ENCODE results near the gene XAB2.
A peak's percentile ranks its signal among the peaks of the same experiment; 100 is the strongest.

XAB2 gene

GRCh38 chr19:7632340-7633203, 3.2 kb upstream of the XAB2 start:
- no peak overlapping the region for H3K27ac Mint-ChIP-seq
- no peak for ATAC-seq
- no peak for DNase-seq
- H3K9me3 Mint-ChIP-seq = no peaks in the 10 kb centered on the region
- H3K36me3 Mint-ChIP-seq (ENCODE audit: low read depth) = peaks cover 7% of the 10 kb centered on the region
- no peak overlapping the region for H3K4me3 Mint-ChIP-seq
- H3K27me3 Mint-ChIP-seq = no peaks in the 10 kb centered on the region
- peaks cover 43% of the 10 kb centered on the region for H3K4me1 Mint-ChIP-seq

- Mint-ChIP-seq H3K4me3 (no peak overlapping the region), H3K27ac (no peak overlapping the region), H3K4me1 (peaks cover 43% of the 10 kb centered on the region), H3K27me3 (no peaks in the 10 kb centered on the region), H3K9me3 (no peaks in the 10 kb centered on the region), H3K36me3 (ENCODE audit: low read depth) (peaks cover 10% of the 10 kb centered on the region)
- DNase-seq = no peak
- no peak for ATAC-seq
Observed at GRCh38 chr19:7631577-7631976, 2.2 kb upstream of the XAB2 start.

- Mint-ChIP-seq H3K9me3 (no peaks in the 10 kb centered on the region), H3K27me3 (no peaks in the 10 kb centered on the region), H3K36me3 (ENCODE audit: low read depth) (peaks cover 13% of the 10 kb centered on the region), H3K4me3 (peak overlapping the region; percentile 100), H3K4me1 (peaks cover 36% of the 10 kb centered on the region), H3K27ac (peak overlapping the region; percentile 100)
- ATAC-seq = no peak
- no peak for DNase-seq
Observed at GRCh38 chr19:7628589-7629311, 595 bp downstream of the XAB2 start.

GRCh38 chr19:7627166-7627565, 2.2 kb downstream of the XAB2 start:
- ATAC-seq (no peak), DNase-seq (no peak)
- peaks cover 14% of the 10 kb centered on the region for H3K36me3 Mint-ChIP-seq (ENCODE audit: low read depth)
- H3K27me3 Mint-ChIP-seq = no peaks in the 10 kb centered on the region
- peaks cover 36% of the 10 kb centered on the region for H3K4me1 Mint-ChIP-seq
- H3K4me3 Mint-ChIP-seq = peak overlapping the region; percentile 26
- H3K27ac Mint-ChIP-seq = no peak overlapping the region
- no peaks in the 10 kb centered on the region for H3K9me3 Mint-ChIP-seq

- Mint-ChIP-seq H3K36me3 (ENCODE audit: low read depth) (peaks cover 20% of the 10 kb centered on the region), H3K9me3 (no peaks in the 10 kb centered on the region), H3K4me3 (no peak overlapping the region), H3K27ac (no peak overlapping the region), H3K27me3 (no peaks in the 10 kb centered on the region), H3K4me1 (peaks cover 34% of the 10 kb centered on the region)
- no peak for ATAC-seq
- no peak for DNase-seq
Observed at GRCh38 chr19:7625763-7626372, 3.5 kb downstream of the XAB2 start.

- H3K27me3 Mint-ChIP-seq = no peaks in the 10 kb centered on the region
- H3K4me1 Mint-ChIP-seq = peaks cover 24% of the 10 kb centered on the region
- no peak overlapping the region for H3K4me3 Mint-ChIP-seq
- H3K36me3 Mint-ChIP-seq (ENCODE audit: low read depth) = peaks cover 21% of the 10 kb centered on the region
- ATAC-seq (no peak), DNase-seq (no peak)
- no peaks in the 10 kb centered on the region for H3K9me3 Mint-ChIP-seq
- no peak overlapping the region for H3K27ac Mint-ChIP-seq
Observed at GRCh38 chr19:7624810-7625209, 4.5 kb downstream of the XAB2 start.

- peaks cover 16% of the 10 kb centered on the region for H3K4me1 Mint-ChIP-seq
- no peaks in the 10 kb centered on the region for H3K27me3 Mint-ChIP-seq
- ATAC-seq = no peak
- no peak overlapping the region for H3K4me3 Mint-ChIP-seq
- DNase-seq = no peak
- H3K9me3 Mint-ChIP-seq = no peaks in the 10 kb centered on the region
- peaks cover 19% of the 10 kb centered on the region for H3K36me3 Mint-ChIP-seq (ENCODE audit: low read depth)
- H3K27ac Mint-ChIP-seq = no peak overlapping the region
Observed at GRCh38 chr19:7623725-7624603, 5.4 kb downstream of the XAB2 start.

GRCh38 chr19:7622933-7623685, 6.2 kb downstream of the XAB2 start:
- Mint-ChIP-seq H3K4me1 (peaks cover 7% of the 10 kb centered on the region), H3K9me3 (no peaks in the 10 kb centered on the region), H3K4me3 (no peak overlapping the region), H3K36me3 (ENCODE audit: low read depth) (peaks cover 25% of the 10 kb centered on the region), H3K27ac (no peak overlapping the region), H3K27me3 (no peaks in the 10 kb centered on the region)
- ATAC-seq = no peak
- DNase-seq = peak; percentile 24

GRCh38 chr19:7620442-7621412, 8.6 kb downstream of the XAB2 start:
- Mint-ChIP-seq H3K4me1 (no peaks in the 10 kb centered on the region), H3K27me3 (no peaks in the 10 kb centered on the region), H3K27ac (no peak overlapping the region), H3K9me3 (no peaks in the 10 kb centered on the region), H3K36me3 (ENCODE audit: low read depth) (peaks cover 22% of the 10 kb centered on the region), H3K4me3 (no peak overlapping the region)
- ATAC-seq (no peak), DNase-seq (no peak)

GRCh38 chr19:7619671-7620441, 9.5 kb downstream of the XAB2 start:
- ATAC-seq (no peak), DNase-seq (no peak)
- Mint-ChIP-seq H3K36me3 (ENCODE audit: low read depth) (peaks cover 19% of the 10 kb centered on the region), H3K4me3 (no peak overlapping the region), H3K27me3 (no peaks in the 10 kb centered on the region), H3K4me1 (no peaks in the 10 kb centered on the region), H3K9me3 (no peaks in the 10 kb centered on the region), H3K27ac (no peak overlapping the region)

GRCh38 chr19:7618771-7619510, 10.4 kb downstream of the XAB2 start:
- no peak for DNase-seq
- Mint-ChIP-seq H3K36me3 (ENCODE audit: low read depth) (peaks cover 19% of the 10 kb centered on the region), H3K9me3 (no peaks in the 10 kb centered on the region), H3K27ac (no peak overlapping the region), H3K4me1 (no peaks in the 10 kb centered on the region), H3K27me3 (no peaks in the 10 kb centered on the region), H3K4me3 (no peak overlapping the region)
- no peak for ATAC-seq

- no peak overlapping the region for H3K27ac Mint-ChIP-seq
Observed at GRCh38 chr19:7618348-7618747, 11.0 kb downstream of the XAB2 start.

More at GRCh38 chr19:7618348-7618747, 11.0 kb downstream of the XAB2 start:
- Mint-ChIP-seq H3K9me3 (no peaks in the 10 kb centered on the region), H3K4me3 (no peak overlapping the region), H3K4me1 (no peaks in the 10 kb centered on the region), H3K36me3 (ENCODE audit: low read depth) (peaks cover 19% of the 10 kb centered on the region), H3K27me3 (no peaks in the 10 kb centered on the region)
- DNase-seq (no peak), ATAC-seq (no peak)
